Type B pancreatic cell (in vitro differentiated cells): ENCODE measurements around the gene KIAA0232. TPM values are rescaled to one million over a fixed set of nuclear protein-coding genes. Genes with fewer than 3 reads are reported as not detected.
"Not testable (repeated sequence)": the region's sequence is repeated elsewhere in the genome, so short reads cannot be mapped to it uniquely, and the experiment has no call there.

Experiments
- DNase-seq: peaks from one replicate; pipeline ENCODE4 v3.0.0; 2021; ENCODE audit warnings: mixed read lengths; ENCODE audit not compliant: unreplicated experiment; ENCODE audit errors: extremely low spot score
- H3K27ac Mint-ChIP-seq: 2 replicates; pipeline ENCODE4 v1.8.0; 2021; ENCODE audit warnings: mild to moderate bottlenecking, mixed read lengths
- H3K27me3 Mint-ChIP-seq: 2 replicates; pipeline ENCODE4 v1.8.0; 2021; ENCODE audit warnings: mixed read lengths
- H3K36me3 Mint-ChIP-seq: 2 replicates; pipeline ENCODE4 v1.8.0; 2021; ENCODE audit warnings: mixed read lengths
- H3K4me1 Mint-ChIP-seq: one replicate; pipeline ENCODE4 v1.8.0; 2021; ENCODE audit warnings: mixed read lengths; ENCODE audit not compliant: unreplicated experiment
- H3K4me3 Mint-ChIP-seq: 2 replicates; pipeline ENCODE4 v1.8.0; 2021; ENCODE audit warnings: mild to moderate bottlenecking, mixed read lengths
- H3K9me3 Mint-ChIP-seq: 2 replicates; pipeline ENCODE4 v1.8.0; 2021; ENCODE audit warnings: mixed read lengths
- CTCF ChIP-seq: fragments of 200-600 bp; sonication (generic); conservative IDR thresholded peaks from 2 replicates; pipeline ENCODE4 v1.5.0; 2021; ENCODE audit warnings: antibody characterized with exemption, mild to moderate bottlenecking
- total RNA-seq: library from RNA; stranded (reverse); gene quantifications from 2 replicates; pipeline ENCODE4 v1.2.1, GENCODE V29; 2021; ENCODE audit warnings: low replicate concordance

Gene KIAA0232
- total RNA-seq, 1 donor from 2014 or later: 35.9 TPM

DNA sequence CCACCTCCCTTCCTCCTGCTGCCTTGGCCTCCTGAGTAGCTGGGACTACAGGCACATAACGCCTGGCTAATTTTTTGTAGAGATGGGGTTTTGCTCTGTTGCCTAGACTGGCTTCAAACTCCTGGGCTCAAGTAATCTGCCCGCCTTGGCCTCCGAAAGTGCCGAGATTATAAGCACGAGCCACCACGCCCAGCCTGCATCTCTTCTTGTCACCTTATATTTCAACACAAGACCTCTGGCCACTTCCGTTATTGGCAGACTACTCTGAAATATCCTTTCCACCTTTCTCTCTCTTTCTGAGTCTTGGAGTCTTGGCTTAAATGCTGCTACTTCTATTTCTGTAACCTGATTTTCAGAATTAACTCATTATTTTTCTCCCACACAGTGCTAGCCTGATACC is 5.6 kb downstream of the KIAA0232 start:
- Mint-ChIP-seq H3K4me3 (no peak overlapping the region), H3K9me3 (peaks cover 9% of the 10 kb centered on the region), H3K4me1 (peaks cover 48% of the 10 kb centered on the region), H3K27me3 (no peaks in the 10 kb centered on the region), H3K27ac (peak overlapping the region; percentile 8), H3K36me3 (peaks cover 32% of the 10 kb centered on the region)
- DNase-seq: no peak
- TF ChIP-seq CTCF: no peak

DNA sequence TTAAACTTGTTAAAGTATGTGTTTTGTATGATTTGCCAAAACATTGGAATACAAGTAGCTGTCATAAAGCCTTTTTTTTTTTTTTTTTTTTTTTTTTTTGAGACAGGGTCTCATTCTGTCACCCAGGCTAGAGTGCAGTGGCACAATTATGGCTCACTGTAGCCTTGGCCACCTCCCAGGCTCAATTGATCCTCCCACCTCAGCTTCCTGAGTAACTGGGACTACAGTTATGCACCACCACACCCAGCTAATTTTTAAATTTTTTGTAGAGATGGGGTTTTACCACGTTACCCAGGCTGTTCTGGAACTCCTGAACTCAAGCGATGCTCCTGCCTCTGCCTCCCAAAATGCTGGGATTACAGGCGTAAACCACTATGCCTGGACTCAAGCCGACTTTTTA is 8.7 kb downstream of the KIAA0232 start:
- H3K27ac Mint-ChIP-seq, H3K27me3 Mint-ChIP-seq, DNase-seq, H3K4me3 Mint-ChIP-seq: not testable (repeated sequence)
- Mint-ChIP-seq H3K4me1 (peaks cover 44% of the 10 kb centered on the region), H3K36me3 (peaks cover 44% of the 10 kb centered on the region), H3K9me3 (peaks cover 15% of the 10 kb centered on the region)

GRCh38 chr4:6791796-6792195 is 9.3 kb downstream of the KIAA0232 start:
- not testable (repeated sequence) for H3K4me3 Mint-ChIP-seq, DNase-seq, H3K27me3 Mint-ChIP-seq
- peaks cover 44% of the 10 kb centered on the region for H3K4me1 Mint-ChIP-seq
- H3K36me3 Mint-ChIP-seq: peaks cover 47% of the 10 kb centered on the region
- H3K9me3 Mint-ChIP-seq: peaks cover 15% of the 10 kb centered on the region
- H3K27ac Mint-ChIP-seq: peak overlapping the region; percentile 54

GRCh38 chr4:6794189-6794588 is 11.7 kb downstream of the KIAA0232 start:
- TF ChIP-seq CTCF: no peak
- peaks cover 41% of the 10 kb centered on the region for H3K36me3 Mint-ChIP-seq
- H3K4me1 Mint-ChIP-seq: peaks cover 28% of the 10 kb centered on the region
- H3K27me3 Mint-ChIP-seq: no peaks in the 10 kb centered on the region
- DNase-seq: no peak
- H3K27ac Mint-ChIP-seq: peak overlapping the region; percentile 33
- no peak overlapping the region for H3K4me3 Mint-ChIP-seq
- H3K9me3 Mint-ChIP-seq: peaks cover 15% of the 10 kb centered on the region

DNA sequence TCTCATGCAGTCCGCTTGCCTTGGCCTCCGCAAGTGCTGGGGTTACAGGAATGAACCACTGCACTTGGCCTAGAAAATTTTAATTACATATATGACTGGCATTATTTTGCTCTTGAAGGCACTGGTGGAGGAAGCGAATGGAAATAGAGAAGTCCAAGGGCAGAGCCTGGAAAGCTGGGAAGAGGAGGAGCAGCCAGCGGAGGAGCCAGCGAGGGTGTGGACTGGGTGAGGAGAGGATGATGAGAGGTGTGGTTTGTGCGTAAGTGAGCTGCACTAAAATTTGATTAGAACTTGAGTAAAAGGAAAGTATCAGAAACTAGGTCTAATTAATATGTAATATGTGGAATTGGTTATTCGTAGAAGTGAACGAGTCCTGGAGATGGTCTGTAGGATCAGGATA is 13.3 kb downstream of the KIAA0232 start:
- Mint-ChIP-seq H3K9me3 (peaks cover 15% of the 10 kb centered on the region), H3K36me3 (peaks cover 38% of the 10 kb centered on the region), H3K27ac (no peak overlapping the region), H3K4me3 (no peak overlapping the region), H3K27me3 (no peaks in the 10 kb centered on the region), H3K4me1 (peaks cover 25% of the 10 kb centered on the region)
- TF ChIP-seq CTCF: no peak
- no peak for DNase-seq

GRCh38 chr4:6797368-6797767 is 14.8 kb downstream of the KIAA0232 start:
- not testable (repeated sequence) for H3K4me3 Mint-ChIP-seq, H3K27ac Mint-ChIP-seq, DNase-seq, H3K9me3 Mint-ChIP-seq, H3K27me3 Mint-ChIP-seq
- Mint-ChIP-seq H3K4me1 (peaks cover 17% of the 10 kb centered on the region), H3K36me3 (peaks cover 29% of the 10 kb centered on the region)

DNA sequence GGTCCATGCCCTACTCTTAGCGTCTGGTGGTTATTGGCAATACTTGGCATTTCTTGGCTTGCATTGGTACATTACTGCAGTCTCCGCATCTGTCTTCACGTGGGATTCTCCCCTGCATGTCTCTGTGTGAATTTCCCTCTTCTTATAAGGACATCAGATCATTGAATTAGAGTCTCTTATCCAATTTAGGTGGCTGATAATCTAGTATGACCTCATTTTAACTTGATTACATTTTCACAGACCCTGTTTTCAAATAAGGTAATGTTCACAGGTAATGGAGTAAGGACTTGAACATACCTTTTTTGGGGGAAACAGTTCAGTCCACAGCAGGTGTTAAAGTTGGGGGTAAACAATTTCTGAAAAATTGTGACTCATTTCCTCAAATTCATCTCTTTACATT is 16.6 kb downstream of the KIAA0232 start:
- Mint-ChIP-seq H3K36me3 (peaks cover 28% of the 10 kb centered on the region), H3K4me3 (no peak overlapping the region), H3K27ac (no peak overlapping the region), H3K9me3 (peaks cover 7% of the 10 kb centered on the region), H3K4me1 (peaks cover 12% of the 10 kb centered on the region), H3K27me3 (no peaks in the 10 kb centered on the region)
- no peak for TF ChIP-seq CTCF
- no peak for DNase-seq
